H9 (cell line): ENCODE data around the gene LIMK2. TPM values are rescaled to one million over a fixed set of nuclear protein-coding genes. Genes with fewer than 3 reads are reported as not detected.

Source experiments
- DNase-seq: peaks from one replicate; pipeline ENCODE4 v3.0.0-alpha.2; 2017
- H2AFZ ChIP-seq: one replicate; pipeline ENCODE4 v1.6.1; 2013; ENCODE audit warnings: mild to moderate bottlenecking, low read length, control low read depth, moderate library complexity
- H2AK5ac ChIP-seq: 2 replicates; pipeline ENCODE4 v1.6.1; 2013; ENCODE audit warnings: low read length, control low read depth, mixed read lengths; ENCODE audit not compliant: insufficient read length
- H2BK120ac ChIP-seq: one replicate; pipeline ENCODE4 v1.6.1; 2013; ENCODE audit warnings: low read depth, mild to moderate bottlenecking, low read length, control low read depth, inconsistent platforms; ENCODE audit not compliant: poor library complexity, severe bottlenecking
- H2BK12ac ChIP-seq: 2 replicates; pipeline ENCODE4 v1.6.1; 2013; ENCODE audit warnings: low read length, control low read depth, mixed read lengths, low read depth; ENCODE audit not compliant: insufficient read length
- H2BK15ac ChIP-seq: 2 replicates; pipeline ENCODE4 v1.6.1; 2013; ENCODE audit warnings: low read depth, low read length, control low read depth
- H2BK20ac ChIP-seq: one replicate; pipeline ENCODE4 v1.6.1; 2013; ENCODE audit warnings: low read depth, mild to moderate bottlenecking, low read length, control low read depth, inconsistent platforms; ENCODE audit not compliant: poor library complexity, severe bottlenecking
- H2BK5ac ChIP-seq: 2 replicates; pipeline ENCODE4 v1.6.1; 2013; ENCODE audit warnings: low read length, control low read depth, mixed read lengths; ENCODE audit not compliant: insufficient read length
- H3K14ac ChIP-seq: 2 replicates; pipeline ENCODE4 v1.6.1; 2013; ENCODE audit warnings: low read length, control low read depth; ENCODE audit not compliant: insufficient read depth
- H3K18ac ChIP-seq: 2 replicates; pipeline ENCODE4 v1.6.1; 2013; ENCODE audit warnings: low read depth, mild to moderate bottlenecking, mixed read lengths, low read length, control low read depth; ENCODE audit not compliant: insufficient read length
- H3K23ac ChIP-seq: 2 replicates; pipeline ENCODE4 v1.6.1; 2013; ENCODE audit warnings: low read length, control low read depth, mixed read lengths, low read depth; ENCODE audit not compliant: insufficient read length
- H3K23me2 ChIP-seq: 2 replicates; pipeline ENCODE4 v1.6.1; 2013; ENCODE audit warnings: low read depth, mild to moderate bottlenecking, mixed read lengths, low read length, control low read depth; ENCODE audit not compliant: insufficient read length, poor library complexity, severe bottlenecking
- H3K27ac ChIP-seq: 2 replicates; pipeline ENCODE4 v1.5.1; 2013; ENCODE audit warnings: low read length, control low read depth, mixed read lengths, low read depth; ENCODE audit not compliant: insufficient read length
- H3K27me3 ChIP-seq: 2 replicates; pipeline ENCODE4 v1.6.1; 2013; ENCODE audit warnings: low read length, control low read depth, inconsistent platforms; ENCODE audit not compliant: insufficient read depth
- H3K4ac ChIP-seq: 2 replicates; pipeline ENCODE4 v1.6.1; 2013; ENCODE audit warnings: low read depth, mild to moderate bottlenecking, control low read depth, inconsistent platforms, low read length, moderate library complexity
- H3K4me1 ChIP-seq: 2 replicates; pipeline ENCODE4 v1.6.1; 2013; ENCODE audit warnings: low read length, control low read depth, inconsistent platforms; ENCODE audit not compliant: insufficient read depth
- H3K4me2 ChIP-seq: 2 replicates; pipeline ENCODE4 v1.6.1; 2013; ENCODE audit warnings: low read length, control low read depth, mixed read lengths; ENCODE audit not compliant: insufficient read length, insufficient read depth
- H3K56ac ChIP-seq: 2 replicates; pipeline ENCODE4 v1.6.1; 2013; ENCODE audit warnings: low read depth, mild to moderate bottlenecking, mixed read lengths, low read length, control low read depth; ENCODE audit not compliant: insufficient read length
- H3K79me1 ChIP-seq: 2 replicates; pipeline ENCODE4 v1.6.1; 2013; ENCODE audit warnings: low read depth, mild to moderate bottlenecking, moderate library complexity, low read length, control low read depth, inconsistent platforms; ENCODE audit not compliant: insufficient read depth, poor library complexity, severe bottlenecking
- H3K79me2 ChIP-seq: 2 replicates; pipeline ENCODE4 v1.6.1; 2013; ENCODE audit warnings: low read length, control low read depth, inconsistent platforms; ENCODE audit not compliant: insufficient read depth
- H3K9ac ChIP-seq: 2 replicates; pipeline ENCODE4 v1.6.1; 2013; ENCODE audit warnings: low read length, control low read depth, mixed read lengths; ENCODE audit not compliant: insufficient read length; ENCODE audit errors: extremely low read depth
- H3K9me3 ChIP-seq: one replicate; pipeline ENCODE4 v1.6.1; 2013; ENCODE audit warnings: low read depth, low read length, inconsistent platforms; ENCODE audit not compliant: control insufficient read depth
- H3T11ph ChIP-seq: one replicate; pipeline ENCODE4 v1.6.1; 2013; ENCODE audit warnings: mild to moderate bottlenecking, low read length, control low read depth, inconsistent platforms
- H4K20me1 ChIP-seq: one replicate; pipeline ENCODE4 v1.6.1; 2013; ENCODE audit not compliant: control insufficient read depth, insufficient read length, insufficient read depth
- H4K5ac ChIP-seq: 2 replicates; pipeline ENCODE4 v1.6.1; 2013; ENCODE audit warnings: low read depth, mild to moderate bottlenecking, mixed read lengths, low read length, control low read depth; ENCODE audit not compliant: insufficient read length
- H4K8ac ChIP-seq: replicated peaks from 2 replicates; pipeline ENCODE4 v1.6.1; 2013; ENCODE audit warnings: low read length, control low read depth, mixed read lengths, low read depth; ENCODE audit not compliant: insufficient read length
- H4K91ac ChIP-seq: 2 replicates; pipeline ENCODE4 v1.6.1; 2013; ENCODE audit warnings: low read depth, mild to moderate bottlenecking, moderate library complexity, mixed read lengths, low read length, control low read depth; ENCODE audit not compliant: insufficient read length
- H3K27ac Mint-ChIP-seq, 3 experiments: 2 replicates in 2 of 3; 3 replicates in 1 of 3; pipeline ENCODE4 v1.8.0; 2020 to 2021; ENCODE audit warnings: mixed read lengths in 3 of 3, mild to moderate bottlenecking in 1 of 3, moderate library complexity in 1 of 3
- H3K27me3 Mint-ChIP-seq: 2 replicates; pipeline ENCODE4 v1.8.0; 2021; ENCODE audit warnings: low read depth, mild to moderate bottlenecking, moderate library complexity, mixed read lengths
- H3K36me3 Mint-ChIP-seq, 3 experiments: 2 replicates in 2 of 3; 3 replicates in 1 of 3; pipeline ENCODE4 v1.8.0; 2020 to 2021; ENCODE audit warnings: low read depth in 3 of 3, mixed read lengths in 3 of 3; ENCODE audit not compliant: insufficient read depth in 1 of 3
- H3K4me1 Mint-ChIP-seq, 2 experiments: 2 replicates each; pipeline ENCODE4 v1.8.0; 2020; ENCODE audit warnings: mixed read lengths in 2 of 2
- H3K4me3 Mint-ChIP-seq, 2 experiments: 2 replicates in 1 of 2; 3 replicates in 1 of 2; pipeline ENCODE4 v1.8.0; 2020 to 2021; ENCODE audit warnings: mild to moderate bottlenecking in 2 of 2, mixed read lengths in 2 of 2, moderate library complexity in 1 of 2
- H3K9me3 Mint-ChIP-seq, 2 experiments: 2 replicates in 1 of 2; 3 replicates in 1 of 2; pipeline ENCODE4 v1.8.0; 2020; ENCODE audit warnings: mild to moderate bottlenecking in 2 of 2, mixed read lengths in 2 of 2, moderate library complexity in 1 of 2
- CTCF ChIP-seq: fragments of 200-600 bp; sonication (generic); conservative IDR thresholded peaks from 3 replicates; pipeline ENCODE4 v1.8.0; 2021; ENCODE audit warnings: antibody characterized with exemption, mild to moderate bottlenecking
- WGBS: extraction: QIAGEN DNeasy Blood & Tissue Kit; methylation state at CpG from one replicate; pipeline ENCODE4 v1.1.7; 2013; ENCODE audit warnings: missing lambda C conversion rate, low lambda C conversion rate, mixed read lengths; ENCODE audit not compliant: insufficient read length; ENCODE audit errors: extremely low coverage; 5-methylcytosine and 5-hydroxymethylcytosine counted together
- total RNA-seq: library from RNA; stranded (reverse); gene quantifications from 2 replicates; pipeline ENCODE4 v1.2.1, GENCODE V29; 2021

LIMK2 gene
- total RNA-seq, 1 experiment from 2014 or later = 51.3 TPM

- no peaks in the 10 kb centered on the region; the same call in 1 of the 2 replicates for H3K4me1 ChIP-seq
- no peak for TF ChIP-seq CTCF
- H3K4me3 Mint-ChIP-seq = no peak overlapping the region
- no peaks in the 10 kb centered on the region for H3K9me3 ChIP-seq
- no peak overlapping the region for H3K9ac ChIP-seq
- H2BK20ac ChIP-seq = no peak overlapping the region
- H3K27me3 ChIP-seq = peaks cover 2% of the 10 kb centered on the region; the same call in 1 of the 2 replicates
- H3K23ac ChIP-seq = no peak overlapping the region
- no peaks in the 10 kb centered on the region for H3K79me1 ChIP-seq
- H3K4me2 ChIP-seq = no peak overlapping the region
- H4K20me1 ChIP-seq = no peaks in the 10 kb centered on the region
- H2AK5ac ChIP-seq = no peak overlapping the region
- no peak overlapping the region for H4K8ac ChIP-seq
- peaks cover 10% of the 10 kb centered on the region for H3K23me2 ChIP-seq
- H2AFZ ChIP-seq = no peak overlapping the region
- H2BK120ac ChIP-seq = no peak overlapping the region
- no peak for DNase-seq
- no peak overlapping the region for H3K56ac ChIP-seq
- H3K4me1 Mint-ChIP-seq = peaks cover 16 to 27% of the 10 kb centered on the region in 2 experiments
- no CpG with 5 or more reads among the region's 8 CpGs for WGBS
- H3K36me3 Mint-ChIP-seq = no peaks in the 10 kb centered on the region; a peak in 1 of 7 replicates
- no peak overlapping the region for H3T11ph ChIP-seq
- H2BK5ac ChIP-seq = no peak overlapping the region
- H4K91ac ChIP-seq = no peak overlapping the region
- H2BK15ac ChIP-seq = no peak overlapping the region
- H2BK12ac ChIP-seq = no peak overlapping the region
- H3K9me3 Mint-ChIP-seq = no peaks in the 10 kb centered on the region
- no peaks in the 10 kb centered on the region for H3K79me2 ChIP-seq
- H3K14ac ChIP-seq = no peak overlapping the region
- no peak overlapping the region for H3K4ac ChIP-seq
- 0 out of 7 replicates have a peak overlapping the region, but pooled peaks of 1 of the 3 experiments have one; percentile 46 for H3K27ac Mint-ChIP-seq
- H3K27me3 Mint-ChIP-seq = peaks cover 26% of the 10 kb centered on the region
- no peak overlapping the region for H4K5ac ChIP-seq
- no peak overlapping the region for H3K27ac ChIP-seq
- H3K18ac ChIP-seq = no peak overlapping the region
Measured at GRCh38 chr22:31286360-31287255, 74.5 kb downstream of the LIMK2 start.
